DMS153 treated with DMSO at 0.1 percent for 48 hours (cell line): ENCODE results near the gene PLCXD1.
"Not testable (repeated sequence)": the region's sequence is repeated elsewhere in the genome, so short reads cannot be mapped to it uniquely, and the experiment has no call there.

Experiments used
- DNase-seq: peaks from one replicate; lab custom pipeline; 2025; ENCODE audit not compliant: unreplicated experiment; lab: John Stamatoyannopoulos, UW

The PLCXD1 gene

GRCh38 chrX:316351-317325 is 35.5 kb downstream of the PLCXD1 start:
- DNase-seq = no peak

DNA sequence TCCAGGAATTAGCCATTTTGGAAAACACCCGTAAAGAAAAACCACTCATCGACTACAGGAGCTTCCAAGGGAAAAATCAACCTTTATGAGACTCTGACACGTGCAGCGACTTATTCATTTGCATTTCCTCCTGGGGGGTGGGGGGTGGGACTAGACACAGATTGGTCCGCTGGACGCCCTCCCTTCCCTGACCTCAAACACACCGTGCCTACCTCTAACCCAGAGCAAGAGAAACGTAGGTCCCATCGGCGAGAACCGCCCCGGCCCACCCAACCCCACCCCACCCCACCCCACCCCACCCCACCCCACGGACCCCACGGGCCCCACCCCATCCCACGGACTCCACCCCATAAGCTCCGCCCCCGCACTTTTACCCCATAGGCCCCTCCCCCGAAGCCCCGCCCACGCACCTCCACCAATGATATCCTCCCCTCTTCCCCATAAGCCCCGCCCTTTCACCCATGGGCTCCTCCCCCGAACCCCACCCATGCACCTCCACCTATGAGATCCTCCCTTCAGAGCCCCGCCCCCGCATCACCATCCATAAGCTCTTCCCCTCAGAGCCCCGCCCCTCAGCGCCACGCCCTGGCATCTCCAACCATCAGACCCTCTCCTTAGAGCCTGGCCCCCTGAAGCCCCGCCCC is 36.4 kb downstream of the PLCXD1 start:
- no peak for DNase-seq

DNA sequence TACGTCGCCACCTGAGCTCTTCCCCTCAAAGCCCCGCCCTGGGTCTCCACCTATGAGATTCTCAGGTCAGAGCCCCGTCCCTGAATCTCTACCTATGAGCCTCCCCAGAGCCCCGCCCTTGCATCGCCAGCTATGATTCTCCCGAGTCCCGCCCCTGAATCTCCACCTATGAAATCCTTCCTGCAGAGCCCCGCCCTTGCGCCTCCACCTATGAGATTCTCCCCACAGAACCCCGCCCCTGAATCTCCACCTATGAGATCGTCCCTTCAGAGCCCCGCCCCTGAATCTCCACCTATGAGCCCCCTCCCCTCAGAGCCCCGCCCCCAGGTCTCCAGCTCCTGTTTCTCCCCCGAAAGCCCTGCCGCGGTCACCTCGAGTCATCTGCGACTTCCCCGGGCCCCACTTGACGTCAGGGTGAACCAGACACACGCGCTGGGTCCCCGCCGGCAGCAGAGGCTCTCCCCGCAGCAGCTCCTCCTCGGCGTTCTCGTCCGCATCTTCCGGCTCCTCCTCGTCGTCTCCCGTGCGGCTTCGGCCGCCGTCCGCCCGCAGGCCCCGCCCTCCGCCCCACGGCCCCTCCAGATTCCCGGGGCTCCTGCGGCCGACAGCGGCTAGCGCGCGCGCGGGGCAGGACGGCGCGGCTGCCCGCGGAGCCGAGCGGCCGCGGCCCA is 37.0 kb downstream of the PLCXD1 start:
- DNase-seq = no peak

DNA sequence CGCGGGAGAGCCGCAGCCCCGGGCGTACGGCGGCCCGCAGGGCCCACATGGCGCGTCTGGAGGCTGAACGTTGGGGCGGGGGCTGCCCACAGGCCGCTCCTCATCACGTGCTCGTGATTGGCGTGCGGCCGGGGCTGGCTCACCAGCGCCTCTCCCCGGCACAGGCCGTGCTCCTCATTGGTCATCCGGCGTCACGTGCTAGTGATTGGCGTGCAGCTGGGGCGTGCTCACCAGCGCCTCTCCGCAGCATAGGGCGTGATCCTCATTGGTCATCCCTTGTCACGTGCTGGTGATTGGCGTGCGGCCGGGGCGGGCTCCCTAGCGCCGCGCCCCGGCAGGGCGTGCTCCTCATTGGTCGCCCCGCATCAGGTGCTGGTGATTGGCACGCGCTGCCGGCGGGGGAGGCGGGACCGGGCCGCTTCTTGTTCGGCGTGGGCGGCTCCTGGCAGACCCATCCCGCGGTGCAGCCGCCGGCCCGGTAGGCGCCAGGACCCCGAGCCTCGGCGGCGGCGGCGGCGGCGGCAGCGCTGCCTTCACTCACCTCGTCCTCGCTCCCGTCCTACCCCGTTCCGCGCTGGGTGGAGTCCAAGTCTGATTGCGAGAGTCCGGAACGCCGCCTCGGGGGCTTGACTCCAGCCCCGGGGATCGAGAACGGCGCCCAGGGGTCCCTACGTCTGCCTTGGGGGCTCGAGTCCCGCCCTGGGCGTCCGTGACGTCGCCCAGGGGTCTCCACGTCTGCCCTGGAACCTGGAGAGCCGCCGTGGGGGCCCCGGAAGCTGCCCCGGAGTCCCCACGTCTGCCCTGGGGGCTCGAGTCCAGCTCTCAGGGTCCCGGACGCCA is 37.8 kb downstream of the PLCXD1 start, which contains the start of gene GTPBP6:
TSS of gene GTPBP6 (minus strand) at position 58 of the 840 bp plus-strand sequence. CDS start at position 49, 9 bp downstream.
- DNase-seq = no peak

DNA sequence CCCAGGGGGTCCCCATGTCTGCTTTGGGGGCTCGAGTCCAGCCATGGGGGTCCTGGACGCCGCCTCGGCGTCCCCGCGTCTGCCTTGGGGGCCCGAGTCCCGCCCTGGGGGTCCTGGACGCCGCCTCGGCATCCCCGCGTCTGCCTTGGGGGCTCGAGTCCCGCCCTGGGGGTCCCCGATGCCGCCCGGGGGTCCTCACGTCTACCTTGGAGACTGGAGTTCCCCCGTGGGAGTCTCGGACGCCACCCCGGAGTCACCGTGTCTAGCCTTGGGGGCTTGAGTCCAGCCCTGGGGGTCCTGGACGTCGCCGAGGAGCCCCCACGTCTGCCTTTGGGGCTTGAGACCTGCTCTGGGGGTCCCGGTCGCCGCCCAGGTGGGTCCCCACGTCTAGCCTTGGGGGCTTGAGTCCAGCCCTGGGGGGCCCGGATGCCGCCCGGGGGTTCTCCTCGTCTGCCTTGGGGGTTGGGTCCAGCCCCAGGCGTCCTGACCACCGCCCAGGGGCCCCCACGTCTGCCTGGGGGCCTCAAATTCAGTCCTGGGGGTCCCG is 38.5 kb downstream of the PLCXD1 start:
- DNase-seq = no peak

DNA sequence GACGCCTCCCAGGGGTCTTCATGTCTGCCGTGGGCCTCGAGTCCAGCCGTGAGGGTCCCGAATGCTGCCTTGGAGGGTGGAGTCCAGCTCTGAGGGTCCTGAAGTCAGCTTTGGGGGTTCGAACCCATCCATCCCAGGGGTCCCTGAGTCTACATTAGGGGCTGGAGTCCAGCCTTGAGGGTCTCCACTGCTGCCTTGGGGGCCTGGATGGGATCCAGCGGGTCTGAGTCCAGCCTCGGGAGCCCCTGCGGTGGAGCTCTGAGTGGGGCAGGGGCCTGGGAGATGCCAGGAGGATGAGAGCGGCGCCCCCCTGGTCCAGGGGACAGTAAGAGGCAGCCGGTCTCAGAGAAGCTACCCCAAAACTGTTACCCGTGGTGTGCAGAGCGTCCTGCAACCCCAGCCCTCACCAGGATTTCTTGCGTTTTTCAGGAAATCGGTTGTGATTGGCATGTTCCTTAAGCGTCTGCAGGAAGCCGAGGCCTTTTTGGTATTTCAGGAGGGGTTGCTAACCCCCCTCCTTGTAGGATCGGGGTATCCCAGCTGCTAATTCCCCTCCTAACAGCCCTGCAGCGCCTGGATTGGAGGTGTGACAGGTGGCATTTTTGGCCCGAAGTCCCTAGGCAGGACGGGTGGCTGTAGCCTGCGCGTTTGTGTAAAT is 39.1 kb downstream of the PLCXD1 start:
- no peak for DNase-seq

- no peak for DNase-seq
Observed at GRCh38 chrX:323721-324628, 42.8 kb downstream of the PLCXD1 start.

GRCh38 chrX:324664-325063 is 43.5 kb downstream of the PLCXD1 start:
- DNase-seq = not testable (repeated sequence)

GRCh38 chrX:327660-328126 is 46.5 kb downstream of the PLCXD1 start:
- DNase-seq = no peak

DNA sequence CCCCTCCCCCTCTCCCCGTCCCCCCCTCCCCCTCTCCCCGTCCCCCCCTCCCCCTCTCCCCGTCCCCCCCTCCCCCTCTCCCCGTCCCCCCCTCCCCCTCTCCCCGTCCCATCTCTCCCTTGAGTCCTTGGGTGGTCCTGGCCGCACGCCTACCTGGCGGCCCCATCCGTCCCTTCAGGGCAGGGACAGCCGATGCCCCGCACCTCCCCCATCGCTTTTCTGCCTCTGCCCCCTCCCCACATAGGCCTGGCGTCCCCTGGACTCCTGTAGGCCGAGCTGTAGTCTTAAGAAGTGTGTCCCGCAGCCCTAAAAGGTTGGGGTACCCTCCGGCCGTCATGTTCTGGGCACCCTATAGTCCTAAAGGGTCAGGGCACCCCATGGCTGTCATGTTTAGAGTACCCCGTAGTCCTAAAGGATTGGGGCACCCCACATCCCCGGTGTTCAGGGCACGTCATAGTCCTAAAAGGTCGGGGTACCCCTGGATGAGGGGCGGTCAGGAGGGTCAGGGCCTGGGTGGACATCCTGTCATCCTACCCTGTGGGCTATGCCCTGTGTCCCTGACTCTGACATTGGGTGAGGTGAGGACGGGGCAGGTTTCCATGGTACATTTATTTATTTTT is 48.2 kb downstream of the PLCXD1 start:
- no peak for DNase-seq

DNA sequence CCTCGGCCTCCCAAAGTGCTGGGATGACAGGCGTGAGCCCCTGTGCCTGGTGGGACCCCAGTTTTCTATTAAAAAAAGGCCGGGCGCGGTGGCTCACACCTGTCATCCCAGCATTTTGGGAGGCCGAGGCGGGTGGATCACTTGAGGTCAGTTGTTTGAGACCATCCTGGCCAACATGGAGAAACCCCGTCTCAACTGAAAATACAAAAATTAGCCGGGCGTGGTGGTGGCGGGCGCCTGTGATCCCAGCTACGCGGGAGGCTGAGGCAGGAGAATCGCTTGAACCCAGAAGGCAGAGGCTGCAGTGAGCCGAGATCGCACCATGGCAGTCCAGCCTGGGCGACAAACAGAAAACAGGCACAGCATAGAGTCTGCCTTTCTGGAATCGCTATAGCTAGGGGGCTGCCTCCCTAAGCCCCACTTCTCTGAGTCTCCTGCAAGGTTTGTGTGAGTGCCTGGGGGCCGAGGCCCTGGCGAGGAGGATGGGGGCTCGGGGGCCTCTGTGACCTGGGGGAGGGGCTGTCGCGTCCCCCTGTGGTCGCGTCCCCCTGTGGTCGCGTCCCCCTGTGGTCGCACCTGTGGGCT is 49.1 kb downstream of the PLCXD1 start:
- not testable (repeated sequence) for DNase-seq

GRCh38 chrX:330726-331150 is 49.6 kb downstream of the PLCXD1 start:
- no peak for DNase-seq

DNA sequence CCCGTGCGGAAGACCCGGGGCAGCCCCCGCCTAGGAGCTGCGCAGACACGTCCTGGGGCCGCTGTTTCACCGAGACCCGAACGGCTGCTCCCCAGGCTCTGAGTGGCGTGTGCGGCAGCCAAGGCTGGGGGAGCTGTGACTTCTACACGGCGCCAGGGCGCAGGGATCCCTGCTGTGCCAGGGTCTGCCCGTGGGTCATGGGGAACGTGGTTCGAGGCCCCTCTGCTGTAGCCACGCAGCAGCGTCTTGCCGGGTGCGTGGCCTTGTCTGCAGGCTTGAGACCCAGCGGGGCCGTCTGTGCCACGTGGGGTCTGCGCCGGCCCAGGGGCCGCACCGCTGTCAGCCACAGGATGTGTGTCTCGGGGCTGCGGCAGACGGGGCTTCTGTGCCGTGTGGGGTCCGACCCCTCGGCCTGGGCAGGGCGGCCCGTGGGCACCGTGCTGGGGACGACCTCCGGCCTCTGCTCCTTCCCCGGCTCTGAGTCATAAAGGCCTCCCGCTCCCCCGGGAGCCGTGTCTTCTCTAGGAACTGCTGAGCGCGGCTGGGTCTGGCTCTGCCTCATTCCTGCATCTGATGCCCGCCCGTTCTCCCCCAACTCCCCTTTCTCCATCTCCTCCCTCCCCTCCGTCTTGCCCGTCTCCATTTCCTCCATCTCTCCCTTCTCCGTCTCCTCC is 50.1 kb downstream of the PLCXD1 start:
- DNase-seq = no peak

- DNase-seq = no peak
Observed at GRCh38 chrX:331825-332495, 50.8 kb downstream of the PLCXD1 start.

GRCh38 chrX:332496-332860 is 51.3 kb downstream of the PLCXD1 start:
- no peak for DNase-seq

- no peak for DNase-seq
Observed at GRCh38 chrX:332916-333610, 51.9 kb downstream of the PLCXD1 start.
